CD14-positive monocyte (primary cell): Measurements from ENCODE around the gene PDE6C. TPM values are rescaled to one million over a fixed set of nuclear protein-coding genes. Genes with fewer than 3 reads are reported as not detected.

Experiments
- DNase-seq, 3 donors: peaks; one replicate each; pipeline ENCODE4 v3.0.0-alpha.2; 2011 to 2022
- H2AFZ ChIP-seq: 2 replicates; pipeline ENCODE4 v1.6.0; 2012; ENCODE audit warnings: mild to moderate bottlenecking, low read depth, low read length, inconsistent platforms; ENCODE audit not compliant: insufficient read depth, poor library complexity, severe bottlenecking
- H3K27ac ChIP-seq, 2 donors: 1 replicate in 1 of 2; 2 replicates in 1 of 2; pipeline ENCODE4 v1.5.1; 2012 to 2013; ENCODE audit warnings: low read length in 2 of 2, control low read depth in 1 of 2, inconsistent platforms in 1 of 2, low read depth in 1 of 2, mild to moderate bottlenecking in 1 of 2
- H3K27me3 ChIP-seq, 2 donors: one replicate each; pipeline versions ENCODE4 v1.6.0 to v1.6.1; 2011 to 2013; ENCODE audit warnings: low read length in 2 of 2; ENCODE audit not compliant: control insufficient read depth in 2 of 2, insufficient read depth in 2 of 2
- H3K36me3 ChIP-seq, 2 donors: replicated peaks in 1 of 2; 1 replicate in 1 of 2; 2 replicates in 1 of 2; pipeline versions ENCODE4 v1.5.1 to v1.6.1; 2012 to 2013; ENCODE audit warnings: low read length in 2 of 2, control low read depth in 1 of 2, inconsistent platforms in 1 of 2, mild to moderate bottlenecking in 1 of 2; ENCODE audit not compliant: insufficient read depth in 2 of 2, control insufficient read depth in 1 of 2
- H3K4me1 ChIP-seq, 2 donors: 1 replicate in 1 of 2; 2 replicates in 1 of 2; pipeline versions ENCODE4 v1.5.1 to v1.6.1; 2012 to 2013; ENCODE audit warnings: low read length in 2 of 2, control low read depth in 1 of 2, inconsistent platforms in 1 of 2, mild to moderate bottlenecking in 1 of 2, moderate library complexity in 1 of 2; ENCODE audit not compliant: insufficient read depth in 2 of 2, control insufficient read depth in 1 of 2
- H3K4me2 ChIP-seq: replicated peaks from 2 replicates; pipeline ENCODE3; 2012; ENCODE audit warnings: low read length, moderate library complexity, mild to moderate bottlenecking; ENCODE audit not compliant: poor library complexity, severe bottlenecking; ENCODE audit errors: extremely low read depth
- H3K4me3 ChIP-seq, 3 experiments: fragments of 200-600 bp in 1 of 3; sonication (generic) in 1 of 3; replicated peaks in 1 of 3; 1 replicate in 2 of 3; 2 replicates in 1 of 3; pipeline ENCODE4 v1.5.1; 2011 to 2013; ENCODE audit warnings: low read length in 3 of 3, mild to moderate bottlenecking in 3 of 3, control low read depth in 2 of 3, low read depth in 2 of 3, inconsistent platforms in 1 of 3, moderate library complexity in 1 of 3
- H3K79me2 ChIP-seq: 2 replicates; pipeline ENCODE4 v1.6.0; 2012; ENCODE audit warnings: mild to moderate bottlenecking, control low read depth, inconsistent platforms, low read length, moderate library complexity; ENCODE audit not compliant: insufficient read depth
- H3K9ac ChIP-seq: 2 replicates; pipeline ENCODE4 v1.6.0; 2017; ENCODE audit warnings: low read length, mild to moderate bottlenecking; ENCODE audit not compliant: insufficient read depth, poor library complexity, severe bottlenecking
- H3K9me3 ChIP-seq, 2 donors: replicated peaks in 1 of 2; 1 replicate in 1 of 2; 2 replicates in 1 of 2; pipeline versions ENCODE4 v1.5.1 to v1.6.1; 2012 to 2013; ENCODE audit warnings: low read length in 2 of 2, control low read depth in 1 of 2; ENCODE audit not compliant: control insufficient read depth in 1 of 2, insufficient read depth in 1 of 2
- H4K20me1 ChIP-seq: 2 replicates; pipeline ENCODE4 v1.6.0; 2012; ENCODE audit warnings: mild to moderate bottlenecking, low read length, control low read depth, moderate library complexity; ENCODE audit not compliant: insufficient read depth
- H3K27ac Mint-ChIP-seq, 7 donors: one replicate each; pipeline ENCODE4 v1.8.0; 2020; ENCODE audit warnings: mild to moderate bottlenecking in 7 of 7, mixed read lengths in 7 of 7, moderate library complexity in 6 of 7, inconsistent platforms in 2 of 7
- H3K27me3 Mint-ChIP-seq, 3 donors: one replicate each; pipeline ENCODE4 v1.8.0; 2021 to 2022; ENCODE audit warnings: low read depth in 3 of 3, mild to moderate bottlenecking in 3 of 3, mixed read lengths in 3 of 3, moderate library complexity in 3 of 3, inconsistent platforms in 1 of 3
- H3K36me3 Mint-ChIP-seq, 2 donors: one replicate each; pipeline ENCODE4 v1.8.0; 2020; ENCODE audit warnings: mixed read lengths in 2 of 2, inconsistent platforms in 1 of 2, mild to moderate bottlenecking in 1 of 2
- H3K4me1 Mint-ChIP-seq: one replicate; pipeline ENCODE4 v1.8.0; 2020; ENCODE audit warnings: mild to moderate bottlenecking, mixed read lengths
- H3K4me3 Mint-ChIP-seq, 2 donors: one replicate each; pipeline ENCODE4 v1.8.0; 2020; ENCODE audit warnings: mild to moderate bottlenecking in 2 of 2, mixed read lengths in 2 of 2, moderate library complexity in 1 of 2
- H3K9me3 Mint-ChIP-seq, 7 donors: one replicate each; pipeline ENCODE4 v1.8.0; 2020 to 2022; ENCODE audit warnings: mixed read lengths in 7 of 7, mild to moderate bottlenecking in 6 of 7, moderate library complexity in 6 of 7, inconsistent platforms in 2 of 7
- CTCF ChIP-seq: fragments of 200-600 bp; IDR thresholded peaks from one replicate; pipeline ENCODE4 v1.8.0; 2022; ENCODE audit warnings: antibody characterized with exemption, mild to moderate bottlenecking
- WGBS: methylation state at CpG from one replicate; pipeline ENCODE4 v1.1.5; 2013; ENCODE audit warnings: missing lambda C conversion rate; ENCODE audit not compliant: insufficient coverage; 5-methylcytosine and 5-hydroxymethylcytosine counted together
- intact Hi-C, 2 donors: fragments of 100-400 bp; cut with micrococcal nuclease; formaldehyde crosslinking; loops; one replicate each; pipeline versions ENCODE4 v1.15.0 to v1.15.1; 2023
- polyA plus RNA-seq, 3 donors: library from polyadenylated mRNA; depleted of rRNA in 1 of 3; unstranded in 2 of 3; stranded (reverse) in 1 of 3; fragments of 300-500 nt in 2 of 3; fragments of >200 nt in 1 of 3; fragmentation: Illumina TruSeq in 2 of 3; gene quantifications; 1 replicate in 2 of 3; 2 replicates in 1 of 3; pipeline ENCODE4 v1.2.3, GENCODE V29; 2012 to 2021

The PDE6C gene
- polyA plus RNA-seq, 3 donors, result not detected

GRCh38 chr10:93608421-93608820 is 3.9 kb upstream of the PDE6C start:
- Histone ChIP-seq H4K20me1 (no peaks in the 10 kb centered on the region), H2AFZ (no peak overlapping the region), H3K27me3 (peaks cover 7 to 16% of the 10 kb centered on the region in 2 donors), H3K4me2 (no peak overlapping the region), H3K79me2 (no peaks in the 10 kb centered on the region), H3K4me1 (peaks cover 5 to 18% of the 10 kb centered on the region in 2 donors), H3K27ac (no peak overlapping the region), H3K9me3 (no peaks in the 10 kb centered on the region), H3K36me3 (no peaks in the 10 kb centered on the region), H3K4me3 (no peak overlapping the region), H3K9ac (no peak overlapping the region)
- no CpG with 5 or more reads among the region's 3 CpGs for WGBS
- H3K4me1 Mint-ChIP-seq, result peaks cover 17% of the 10 kb centered on the region
- no peak for TF ChIP-seq CTCF
- intact Hi-C loops, result no loop called here
- H3K27me3 Mint-ChIP-seq, result peaks cover 18 to 22% (median 21%) of the 10 kb centered on the region in 3 donors
- no peak overlapping the region for H3K27ac Mint-ChIP-seq
- DNase-seq, result no peak
- H3K9me3 Mint-ChIP-seq, result peaks cover 0 to 6% (median 0%) of the 10 kb centered on the region in 7 donors
- no peak overlapping the region for H3K4me3 Mint-ChIP-seq
- no peaks in the 10 kb centered on the region for H3K36me3 Mint-ChIP-seq

GRCh38 chr10:93613126-93613525 is 789 bp downstream of the PDE6C start:
- H3K27ac ChIP-seq, result no peak overlapping the region
- no peak overlapping the region for H3K27ac Mint-ChIP-seq
- H3K9me3 ChIP-seq, result no peaks in the 10 kb centered on the region
- no peak overlapping the region for H3K9ac ChIP-seq
- H3K4me2 ChIP-seq, result no peak overlapping the region
- H3K27me3 Mint-ChIP-seq, result peaks cover 1 to 2% (median 1%) of the 10 kb centered on the region in 3 donors
- no peak overlapping the region for H3K4me3 ChIP-seq
- DNase-seq, result no peak
- no peaks in the 10 kb centered on the region for H3K79me2 ChIP-seq
- H3K4me1 ChIP-seq, result peaks cover 38 to 51% of the 10 kb centered on the region in 2 donors
- WGBS, result 93% methylated on average over 2 of the region's 3 CpGs
- intact Hi-C loops, result no loop called here
- no peaks in the 10 kb centered on the region for H3K36me3 Mint-ChIP-seq
- H4K20me1 ChIP-seq, result no peaks in the 10 kb centered on the region
- H3K4me3 Mint-ChIP-seq, result no peak overlapping the region
- no peaks in the 10 kb centered on the region for H3K36me3 ChIP-seq
- H3K4me1 Mint-ChIP-seq, result peaks cover 52% of the 10 kb centered on the region
- no peaks in the 10 kb centered on the region for H3K9me3 Mint-ChIP-seq
- no peak overlapping the region for H2AFZ ChIP-seq
- H3K27me3 ChIP-seq, result no peaks in the 10 kb centered on the region
- no peak for TF ChIP-seq CTCF
